Stomach smooth muscle (tissue), 2 donors: Measurements from ENCODE around the gene ZNF491.
"Not testable (repeated sequence)": the region's sequence is repeated elsewhere in the genome, so short reads cannot be mapped to it uniquely, and the experiment has no call there.

ENCODE experiments used
- H3K27ac ChIP-seq: one replicate; pipeline ENCODE4 v1.7.0; 2013; ENCODE audit warnings: mild to moderate bottlenecking, low read length, inconsistent platforms
- H3K27me3 ChIP-seq, 2 donors: one replicate each; pipeline ENCODE4 v1.7.0; 2013; ENCODE audit warnings: low read length in 2 of 2; ENCODE audit not compliant: insufficient read depth in 2 of 2, control insufficient read depth in 1 of 2
- H3K36me3 ChIP-seq, 2 donors: one replicate each; pipeline ENCODE4 v1.7.0; 2013; ENCODE audit warnings: low read length in 2 of 2; ENCODE audit not compliant: control insufficient read depth in 2 of 2, insufficient read depth in 2 of 2
- H3K4me1 ChIP-seq: one replicate; pipeline ENCODE4 v1.7.0; 2013; ENCODE audit warnings: low read length; ENCODE audit not compliant: control insufficient read depth, insufficient read depth
- H3K4me3 ChIP-seq, 2 donors: one replicate each; pipeline ENCODE4 v1.7.0; 2013; ENCODE audit warnings: low read length in 2 of 2
- H3K9ac ChIP-seq, 2 donors: one replicate each; pipeline ENCODE4 v1.7.0; 2013; ENCODE audit warnings: low read length in 2 of 2, mild to moderate bottlenecking in 1 of 2
- H3K9me3 ChIP-seq, 2 donors: one replicate each; pipeline ENCODE4 v1.7.0; 2013; ENCODE audit warnings: low read length in 2 of 2; ENCODE audit not compliant: control insufficient read depth in 2 of 2
- donor health status: healthy.
- donor health status: Pancreatic carcinoma.

The ZNF491 gene

GRCh38 chr19:11769995-11770394 lies 28.3 kb upstream of the ZNF491 start:
- no peak overlapping the region for H3K9ac ChIP-seq
- H3K27me3 ChIP-seq: no peaks in the 10 kb centered on the region
- H3K36me3 ChIP-seq: no peaks in the 10 kb centered on the region
- H3K4me1 ChIP-seq: peaks cover 12% of the 10 kb centered on the region
- H3K27ac ChIP-seq: no peak overlapping the region
- H3K4me3 ChIP-seq: no peak overlapping the region
- H3K9me3 ChIP-seq: peaks cover 0 to 2% of the 10 kb centered on the region in 2 donors

GRCh38 chr19:11771520-11771919 lies 26.8 kb upstream of the ZNF491 start:
- H3K27ac ChIP-seq, H3K4me3 ChIP-seq, H3K9me3 ChIP-seq, H3K36me3 ChIP-seq, H3K9ac ChIP-seq, H3K27me3 ChIP-seq: not testable (repeated sequence)
- H3K4me1 ChIP-seq: peaks cover 10% of the 10 kb centered on the region

- H3K27me3 ChIP-seq: not testable (repeated sequence)
- H3K36me3 ChIP-seq: peaks cover 32 to 39% of the 10 kb centered on the region in 2 donors
These were observed 21.7 kb upstream of the ZNF491 start for GRCh38 chr19:11776669-11777068.

GRCh38 chr19:11780431-11781020 lies 17.8 kb upstream of the ZNF491 start:
- H3K36me3 ChIP-seq: peaks cover 32 to 51% of the 10 kb centered on the region in 2 donors
- peak overlapping the region in 1 of 2 donors; percentile 24 for H3K4me3 ChIP-seq
- no peak overlapping the region for H3K27ac ChIP-seq
- peaks cover 21 to 25% of the 10 kb centered on the region in 2 donors for H3K9me3 ChIP-seq
- H3K9ac ChIP-seq: no peak overlapping the region
- no peaks in the 10 kb centered on the region for H3K4me1 ChIP-seq
- no peaks in the 10 kb centered on the region for H3K27me3 ChIP-seq

More at GRCh38 chr19:11776669-11777068, 21.7 kb upstream of the ZNF491 start:
- not testable (repeated sequence) for H3K9ac ChIP-seq, H3K4me1 ChIP-seq, H3K4me3 ChIP-seq, H3K27ac ChIP-seq
- peaks cover 14 to 19% of the 10 kb centered on the region in 2 donors for H3K9me3 ChIP-seq

- H3K27ac ChIP-seq: no peak overlapping the region
- H3K9me3 ChIP-seq: peaks cover 21 to 28% of the 10 kb centered on the region in 2 donors
- no peak overlapping the region for H3K9ac ChIP-seq
- H3K27me3 ChIP-seq: no peaks in the 10 kb centered on the region
- H3K36me3 ChIP-seq: peaks cover 32 to 51% of the 10 kb centered on the region in 2 donors
- H3K4me1 ChIP-seq: no peaks in the 10 kb centered on the region
- peak overlapping the region in 1 of 2 donors; percentile 24 for H3K4me3 ChIP-seq
These were observed 16.8 kb upstream of the ZNF491 start for GRCh38 chr19:11781295-11782057.

GRCh38 chr19:11783767-11784166 lies 14.6 kb upstream of the ZNF491 start:
- no peaks in the 10 kb centered on the region for H3K27me3 ChIP-seq
- H3K4me1 ChIP-seq: no peaks in the 10 kb centered on the region
- no peak overlapping the region for H3K4me3 ChIP-seq
- H3K27ac ChIP-seq: no peak overlapping the region
- H3K9me3 ChIP-seq: peaks cover 21 to 31% of the 10 kb centered on the region in 2 donors
- H3K9ac ChIP-seq: no peak overlapping the region
- H3K36me3 ChIP-seq: peaks cover 21 to 37% of the 10 kb centered on the region in 2 donors

- Histone ChIP-seq H3K4me3 (no peak overlapping the region), H3K9ac (no peak overlapping the region), H3K36me3 (peaks cover 19 to 32% of the 10 kb centered on the region in 2 donors), H3K27me3 (no peaks in the 10 kb centered on the region), H3K27ac (no peak overlapping the region), H3K9me3 (peaks cover 21 to 31% of the 10 kb centered on the region in 2 donors), H3K4me1 (no peaks in the 10 kb centered on the region)
These were observed 14.0 kb upstream of the ZNF491 start for GRCh38 chr19:11784356-11784755.

GRCh38 chr19:11787536-11787935 lies 10.8 kb upstream of the ZNF491 start:
- Histone ChIP-seq H3K9me3 (peaks cover under 1 to 19% of the 10 kb centered on the region in 2 donors), H3K4me3 (no peak overlapping the region), H3K4me1 (no peaks in the 10 kb centered on the region), H3K27me3 (no peaks in the 10 kb centered on the region), H3K9ac (no peak overlapping the region), H3K27ac (no peak overlapping the region), H3K36me3 (peaks cover 0 to 9% of the 10 kb centered on the region in 2 donors)

- no peak overlapping the region for H3K27ac ChIP-seq
These were observed 5.4 kb upstream of the ZNF491 start for GRCh38 chr19:11792942-11793341.

GRCh38 chr19:11797491-11797890 lies 832 bp upstream of the ZNF491 start:
- Histone ChIP-seq H3K27me3 (no peaks in the 10 kb centered on the region), H3K9ac (no peak overlapping the region), H3K4me1 (peaks cover 17% of the 10 kb centered on the region), H3K27ac (no peak overlapping the region), H3K4me3 (peak overlapping the region; percentile 87 to 92), H3K36me3 (no peaks in the 10 kb centered on the region), H3K9me3 (no peaks in the 10 kb centered on the region)

More at GRCh38 chr19:11792942-11793341, 5.4 kb upstream of the ZNF491 start:
- Histone ChIP-seq H3K36me3 (no peaks in the 10 kb centered on the region), H3K9me3 (peaks cover 0 to 7% of the 10 kb centered on the region in 2 donors), H3K4me1 (peaks cover 8% of the 10 kb centered on the region), H3K4me3 (no peak overlapping the region), H3K9ac (no peak overlapping the region), H3K27me3 (no peaks in the 10 kb centered on the region)
